GM18870 (cell line): Measurements from ENCODE around the gene MAP2K7.
"Not testable (repeated sequence)": the region's sequence is repeated elsewhere in the genome, so short reads cannot be mapped to it uniquely, and the experiment has no call there.

Experiments
- ATAC-seq: cut with Tn5 transposase; IDR thresholded peaks from one replicate; pipeline ENCODE4 v1.9.1; 2021; ENCODE audit warnings: moderate library complexity; ENCODE audit not compliant: unreplicated experiment

Gene MAP2K7

DNA sequence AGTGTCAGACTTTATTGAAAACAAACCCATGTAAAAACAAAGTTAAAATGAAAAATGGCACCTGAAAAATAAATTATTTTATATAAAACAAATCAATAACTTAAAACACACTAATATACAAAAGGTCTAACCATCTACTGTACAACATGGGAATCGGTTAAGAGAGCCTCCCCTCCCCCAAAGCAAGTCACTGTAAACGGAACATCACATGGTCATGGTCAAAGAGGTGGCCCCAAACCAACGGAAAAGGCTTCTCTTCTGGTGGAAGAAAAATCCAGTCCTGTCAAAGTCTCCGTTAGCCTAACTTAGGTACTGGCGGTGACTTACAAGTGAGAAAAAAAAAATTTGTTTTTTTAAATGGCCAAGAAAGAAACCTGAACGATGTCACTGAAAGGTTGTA, 55.5 kb downstream of the MAP2K7 start:
- ATAC-seq, result no peak

DNA sequence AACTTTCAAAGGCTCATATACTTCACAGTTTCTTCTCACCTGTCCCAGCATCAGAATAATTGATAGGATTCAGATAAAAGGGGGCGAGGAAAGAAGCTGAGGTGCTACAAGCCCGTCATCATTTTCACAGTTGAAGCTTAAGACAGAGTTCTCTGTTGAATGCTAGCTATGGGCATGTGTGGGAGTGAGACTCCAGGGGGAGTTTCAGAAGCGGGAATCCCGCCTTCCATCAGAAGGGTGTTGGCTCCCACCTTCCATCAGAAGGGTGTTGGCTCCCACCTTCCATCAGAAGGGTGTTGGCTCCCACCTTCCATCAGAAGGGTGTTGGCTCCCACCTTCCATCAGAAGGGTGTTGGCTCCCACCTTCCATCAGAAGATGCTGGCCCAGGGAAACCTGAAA, 57.4 kb downstream of the MAP2K7 start:
- ATAC-seq, result not testable (repeated sequence)

DNA sequence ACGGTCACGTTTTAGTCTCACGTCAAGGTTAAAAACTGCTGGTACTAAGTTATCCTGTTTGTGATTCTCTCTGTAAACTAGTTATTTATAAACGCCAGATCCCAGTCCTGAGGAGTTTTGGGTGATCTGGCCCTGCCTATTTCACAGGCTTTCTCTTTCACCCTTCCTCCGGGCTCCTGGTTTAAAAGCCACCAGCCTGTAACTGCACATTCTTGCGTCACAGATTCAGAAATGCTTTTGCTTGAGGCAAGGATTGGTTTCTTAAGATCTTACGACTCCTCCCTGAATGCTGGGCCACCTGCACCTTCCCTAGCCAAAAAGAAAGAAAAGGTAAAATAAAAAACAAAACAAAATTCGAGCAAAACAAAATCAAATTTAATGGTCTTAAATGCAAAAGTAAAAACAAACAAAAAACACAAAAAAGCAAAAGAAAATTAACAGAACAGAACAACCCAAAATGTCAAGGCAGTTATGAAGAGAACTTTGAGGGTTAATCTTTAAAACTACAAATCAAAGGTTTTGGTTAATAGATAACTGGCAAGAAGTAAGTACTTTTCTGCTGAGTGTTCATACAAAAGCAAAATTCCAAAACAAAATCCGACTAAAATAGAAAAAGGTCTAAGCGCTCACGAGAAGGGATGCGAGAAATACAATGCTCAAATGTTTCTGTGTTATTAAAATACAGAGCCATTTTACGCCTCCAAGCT, 58.4 kb downstream of the MAP2K7 start:
- ATAC-seq, result no peak

DNA sequence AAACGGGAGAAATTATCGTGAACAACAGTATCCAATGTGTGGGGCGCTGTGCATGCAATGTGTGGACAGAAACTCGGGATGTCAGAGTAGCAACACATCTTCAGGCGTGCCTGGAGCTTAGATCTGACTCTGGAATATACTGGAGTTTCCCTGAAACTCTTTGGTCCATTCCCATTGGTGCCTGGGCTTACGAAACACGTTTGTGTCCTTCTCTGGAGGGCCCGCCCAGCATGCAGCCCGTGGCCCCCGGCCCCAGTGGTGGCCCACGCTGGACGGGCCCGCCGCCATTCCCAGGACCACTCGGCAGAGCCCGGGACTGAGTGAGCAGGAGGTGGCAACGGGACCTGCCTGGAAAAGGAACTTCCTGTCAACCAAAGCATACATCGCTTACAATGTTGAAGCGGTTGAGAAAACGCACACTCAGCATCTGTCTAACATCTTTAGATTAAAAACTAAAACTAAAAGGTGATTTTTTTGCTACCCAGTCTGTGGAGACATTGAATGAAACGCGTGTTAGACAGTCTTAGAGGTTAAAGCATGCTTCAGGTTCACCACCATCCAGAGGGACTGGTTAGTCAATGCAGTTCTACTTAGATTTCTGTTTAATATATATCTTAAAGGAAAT, 59.1 kb downstream of the MAP2K7 start:
- ATAC-seq, result no peak

DNA sequence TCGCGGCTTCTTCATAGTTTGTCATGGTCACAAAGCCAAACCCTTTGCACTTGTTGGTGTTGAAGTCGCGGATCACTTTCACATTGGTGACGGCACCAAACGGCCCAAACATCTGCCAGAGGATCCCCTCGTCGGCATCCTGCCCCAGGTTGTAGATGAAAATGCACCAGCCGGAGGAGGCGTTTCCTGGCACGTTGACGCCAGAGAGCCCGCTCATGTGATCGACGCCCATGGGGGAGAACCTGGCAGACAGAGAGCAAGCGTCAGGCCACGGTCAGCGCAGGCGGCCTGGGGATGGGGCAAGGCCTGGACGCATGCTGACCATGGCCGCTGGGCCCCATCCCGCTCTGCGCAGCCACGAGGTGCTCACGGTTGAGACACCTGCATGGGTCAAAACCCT, 59.9 kb downstream of the MAP2K7 start:
- no peak for ATAC-seq
